SU-DHL-6 (cell line): ENCODE measurements around the gene HIPK3.

Experiments used
- EZH2phosphoT487 ChIP-seq: fragments of 200-600 bp; sonication (generic), shearing (Covaris generic); conservative IDR thresholded peaks from 2 replicates; pipeline ENCODE4 v1.6.1; 2018; ENCODE audit warnings: mild to moderate bottlenecking, antibody characterized with exemption, low read length, moderate library complexity, mixed read lengths
- TF ChIP-seq, protein P1 (sequence below): fragments of 200-600 bp; sonication (generic); IDR thresholded peaks from one replicate; pipeline ENCODE4 v1.5.1; 2017; ENCODE audit warnings: antibody characterized with exemption, mild to moderate bottlenecking, low read length, moderate library complexity; ENCODE audit not compliant: insufficient read depth, poor library complexity, severe bottlenecking

DNA sequence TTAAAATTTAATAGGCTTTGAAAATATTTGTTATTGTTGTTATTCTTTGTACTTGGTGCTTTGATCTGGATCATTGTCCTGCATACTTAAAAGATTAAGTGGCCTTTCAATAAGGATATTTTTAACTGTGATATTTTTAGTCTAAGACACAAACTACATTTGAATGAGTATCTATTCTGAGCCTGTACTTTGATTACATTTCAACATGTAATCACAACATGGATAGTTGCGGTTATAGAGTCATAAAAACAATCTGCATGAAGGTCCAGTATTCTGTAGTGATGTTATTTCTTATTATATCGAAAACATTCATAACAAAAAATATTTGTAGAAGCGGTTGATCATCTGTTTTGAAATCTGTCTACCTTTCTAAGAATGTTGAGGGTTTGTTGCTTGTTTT lies 58.6 kb downstream of the HIPK3 start:
- TF ChIP-seq, protein P1, sequence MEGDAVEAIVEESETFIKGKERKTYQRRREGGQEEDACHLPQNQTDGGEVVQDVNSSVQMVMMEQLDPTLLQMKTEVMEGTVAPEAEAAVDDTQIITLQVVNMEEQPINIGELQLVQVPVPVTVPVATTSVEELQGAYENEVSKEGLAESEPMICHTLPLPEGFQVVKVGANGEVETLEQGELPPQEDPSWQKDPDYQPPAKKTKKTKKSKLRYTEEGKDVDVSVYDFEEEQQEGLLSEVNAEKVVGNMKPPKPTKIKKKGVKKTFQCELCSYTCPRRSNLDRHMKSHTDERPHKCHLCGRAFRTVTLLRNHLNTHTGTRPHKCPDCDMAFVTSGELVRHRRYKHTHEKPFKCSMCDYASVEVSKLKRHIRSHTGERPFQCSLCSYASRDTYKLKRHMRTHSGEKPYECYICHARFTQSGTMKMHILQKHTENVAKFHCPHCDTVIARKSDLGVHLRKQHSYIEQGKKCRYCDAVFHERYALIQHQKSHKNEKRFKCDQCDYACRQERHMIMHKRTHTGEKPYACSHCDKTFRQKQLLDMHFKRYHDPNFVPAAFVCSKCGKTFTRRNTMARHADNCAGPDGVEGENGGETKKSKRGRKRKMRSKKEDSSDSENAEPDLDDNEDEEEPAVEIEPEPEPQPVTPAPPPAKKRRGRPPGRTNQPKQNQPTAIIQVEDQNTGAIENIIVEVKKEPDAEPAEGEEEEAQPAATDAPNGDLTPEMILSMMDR = no peak
- TF ChIP-seq EZH2phosphoT487 = no peak
